Measurements from ENCODE around the gene FREM1. TPM values are rescaled to one million over a fixed set of nuclear protein-coding genes. Genes with fewer than 3 reads are reported as not detected.

Gene FREM1
- polyA plus RNA-seq, 1 donor from 2014 or later: 2.3 TPM

DNA sequence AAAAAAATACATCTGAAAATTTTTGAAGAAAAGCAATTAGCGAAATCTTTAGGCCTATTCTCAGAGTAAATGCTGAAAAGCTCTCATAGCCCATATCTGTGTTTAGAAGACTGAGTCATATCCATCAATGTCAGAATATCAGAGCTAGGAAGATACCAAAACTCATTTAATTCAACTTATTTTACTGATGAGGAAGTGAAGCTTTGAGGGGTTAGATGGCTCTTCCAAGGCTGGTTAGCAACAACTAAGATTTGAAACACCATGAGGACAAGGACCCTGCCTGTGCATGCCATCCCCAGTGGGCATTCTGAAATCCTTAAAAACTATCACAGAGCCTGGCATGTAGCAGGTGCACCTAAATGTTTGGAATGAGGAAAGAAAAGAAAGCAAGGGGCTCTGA is 2.5 kb downstream of the FREM1 start (continued):
- TF ChIP-seq, protein P1, sequence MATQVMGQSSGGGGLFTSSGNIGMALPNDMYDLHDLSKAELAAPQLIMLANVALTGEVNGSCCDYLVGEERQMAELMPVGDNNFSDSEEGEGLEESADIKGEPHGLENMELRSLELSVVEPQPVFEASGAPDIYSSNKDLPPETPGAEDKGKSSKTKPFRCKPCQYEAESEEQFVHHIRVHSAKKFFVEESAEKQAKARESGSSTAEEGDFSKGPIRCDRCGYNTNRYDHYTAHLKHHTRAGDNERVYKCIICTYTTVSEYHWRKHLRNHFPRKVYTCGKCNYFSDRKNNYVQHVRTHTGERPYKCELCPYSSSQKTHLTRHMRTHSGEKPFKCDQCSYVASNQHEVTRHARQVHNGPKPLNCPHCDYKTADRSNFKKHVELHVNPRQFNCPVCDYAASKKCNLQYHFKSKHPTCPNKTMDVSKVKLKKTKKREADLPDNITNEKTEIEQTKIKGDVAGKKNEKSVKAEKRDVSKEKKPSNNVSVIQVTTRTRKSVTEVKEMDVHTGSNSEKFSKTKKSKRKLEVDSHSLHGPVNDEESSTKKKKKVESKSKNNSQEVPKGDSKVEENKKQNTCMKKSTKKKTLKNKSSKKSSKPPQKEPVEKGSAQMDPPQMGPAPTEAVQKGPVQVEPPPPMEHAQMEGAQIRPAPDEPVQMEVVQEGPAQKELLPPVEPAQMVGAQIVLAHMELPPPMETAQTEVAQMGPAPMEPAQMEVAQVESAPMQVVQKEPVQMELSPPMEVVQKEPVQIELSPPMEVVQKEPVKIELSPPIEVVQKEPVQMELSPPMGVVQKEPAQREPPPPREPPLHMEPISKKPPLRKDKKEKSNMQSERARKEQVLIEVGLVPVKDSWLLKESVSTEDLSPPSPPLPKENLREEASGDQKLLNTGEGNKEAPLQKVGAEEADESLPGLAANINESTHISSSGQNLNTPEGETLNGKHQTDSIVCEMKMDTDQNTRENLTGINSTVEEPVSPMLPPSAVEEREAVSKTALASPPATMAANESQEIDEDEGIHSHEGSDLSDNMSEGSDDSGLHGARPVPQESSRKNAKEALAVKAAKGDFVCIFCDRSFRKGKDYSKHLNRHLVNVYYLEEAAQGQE (IDR thresholded peaks at IDR 0.05; ENCODE audit: borderline replicate concordance): no peak

DNA sequence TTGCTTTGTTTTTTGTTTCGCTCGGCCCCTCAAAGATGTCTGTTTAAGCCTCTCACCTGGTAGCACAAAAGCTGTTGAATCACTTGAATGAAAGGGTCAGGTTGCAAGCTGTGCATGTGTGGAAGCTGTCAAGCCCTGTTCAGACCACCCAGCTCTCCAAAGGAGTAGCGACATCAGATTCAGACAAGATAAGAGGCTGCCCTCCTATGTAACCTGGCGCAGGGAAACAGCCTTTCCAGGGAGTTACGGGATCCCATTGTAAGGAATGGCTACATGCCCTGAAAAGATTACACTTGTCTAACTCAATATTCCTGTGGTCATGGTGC is 2.9 kb downstream of the FREM1 start:
- H3K79me2 ChIP-seq (replicated peaks; ENCODE audit: insufficient read depth, low read length): no peaks in the 10 kb centered on the region
- no peaks in the 10 kb centered on the region for H3K9me2 ChIP-seq (ENCODE audit: insufficient read depth, low read length)
- peaks cover 32% of the 10 kb centered on the region for H3K27me3 ChIP-seq (ENCODE audit: insufficient read depth, low read depth, low read length)
- H3K9me3 ChIP-seq (ENCODE audit: low read length): no peaks in the 10 kb centered on the region
- no peaks in the 10 kb centered on the region for H4K20me1 ChIP-seq (ENCODE audit: insufficient read depth)
- no peak overlapping the region for H3K27ac ChIP-seq (ENCODE audit: low read length)
- TF ChIP-seq MXI1 (conservative IDR thresholded peaks at IDR 0.05; ENCODE audit: poor library complexity, severe bottlenecking): no peak
- TF ChIP-seq EZH2 (IDR thresholded peaks at IDR 0.05; ENCODE audit: borderline replicate concordance, insufficient read depth, low read length, poor library complexity, severe bottlenecking): no peak
- no peak for TF ChIP-seq TAF1 (IDR thresholded peaks at IDR 0.05; ENCODE audit: low read depth)
- no peak for TF ChIP-seq SMC3 (conservative IDR thresholded peaks at IDR 0.05; ENCODE audit: poor library complexity)
- TF ChIP-seq POLR2AphosphoS5 (IDR thresholded peaks at IDR 0.05): no peak
- TF ChIP-seq, protein P2, sequence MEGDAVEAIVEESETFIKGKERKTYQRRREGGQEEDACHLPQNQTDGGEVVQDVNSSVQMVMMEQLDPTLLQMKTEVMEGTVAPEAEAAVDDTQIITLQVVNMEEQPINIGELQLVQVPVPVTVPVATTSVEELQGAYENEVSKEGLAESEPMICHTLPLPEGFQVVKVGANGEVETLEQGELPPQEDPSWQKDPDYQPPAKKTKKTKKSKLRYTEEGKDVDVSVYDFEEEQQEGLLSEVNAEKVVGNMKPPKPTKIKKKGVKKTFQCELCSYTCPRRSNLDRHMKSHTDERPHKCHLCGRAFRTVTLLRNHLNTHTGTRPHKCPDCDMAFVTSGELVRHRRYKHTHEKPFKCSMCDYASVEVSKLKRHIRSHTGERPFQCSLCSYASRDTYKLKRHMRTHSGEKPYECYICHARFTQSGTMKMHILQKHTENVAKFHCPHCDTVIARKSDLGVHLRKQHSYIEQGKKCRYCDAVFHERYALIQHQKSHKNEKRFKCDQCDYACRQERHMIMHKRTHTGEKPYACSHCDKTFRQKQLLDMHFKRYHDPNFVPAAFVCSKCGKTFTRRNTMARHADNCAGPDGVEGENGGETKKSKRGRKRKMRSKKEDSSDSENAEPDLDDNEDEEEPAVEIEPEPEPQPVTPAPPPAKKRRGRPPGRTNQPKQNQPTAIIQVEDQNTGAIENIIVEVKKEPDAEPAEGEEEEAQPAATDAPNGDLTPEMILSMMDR (IDR thresholded peaks at IDR 0.05; ENCODE audit: poor library complexity, severe bottlenecking): no peak
- no peak for TF ChIP-seq EP300 (conservative IDR thresholded peaks at IDR 0.05; ENCODE audit: poor library complexity, severe bottlenecking)
- TF ChIP-seq, protein P1 (IDR thresholded peaks at IDR 0.05; ENCODE audit: borderline replicate concordance): no peak
- TF ChIP-seq RAD21 (conservative IDR thresholded peaks at IDR 0.05): no peak
- H3K36me3 ChIP-seq (ENCODE audit: insufficient read depth, low read length): no peaks in the 10 kb centered on the region
- no peak overlapping the region for H3K4me3 ChIP-seq (ENCODE audit: low read length)
- no peak overlapping the region for H2AFZ ChIP-seq (ENCODE audit: low read depth, low read length)
- H3K4me2 ChIP-seq (ENCODE audit: low read length): no peak overlapping the region
- no peak overlapping the region for H3K9ac ChIP-seq (ENCODE audit: low read length)
- H3F3A ChIP-seq (ENCODE audit: insufficient read depth, low read length, poor library complexity, severe bottlenecking): no peaks in the 10 kb centered on the region

Data from neural cell (in vitro differentiated cells).